A549 (cell line): Measurements from ENCODE around the gene KCNQ1OT1.

Experiments used
- CBX2 ChIP-seq: fragments of 200-600 bp; sonication (generic); IDR thresholded peaks from 2 replicates; pipeline ENCODE4 v1.6.1; 2016; ENCODE audit warnings: low read depth, mild to moderate bottlenecking, borderline replicate concordance
- CEBPB ChIP-seq, 2 experiments: fragments of >200 bp in 1 of 2; sonication (Bioruptor Twin) in 1 of 2; formaldehyde crosslinking in 1 of 2; IDR thresholded peaks; 2 replicates each; pipeline ENCODE4 v1.6.1; 2012 to 2016
- CTCF ChIP-seq: fragments of >200 bp; sonication (Bioruptor Twin); formaldehyde crosslinking; IDR thresholded peaks from 3 replicates; pipeline ENCODE4 v1.5.1; 2016
- EHMT2 ChIP-seq: fragments of 200-600 bp; sonication (generic); IDR thresholded peaks from 2 replicates; pipeline ENCODE4 v1.6.1; 2016; ENCODE audit warnings: antibody characterized with exemption, low read depth, mild to moderate bottlenecking, moderate library complexity
- NFE2L2 ChIP-seq: fragments of 150-350 bp; conservative IDR thresholded peaks from 2 replicates; pipeline ENCODE4 v1.6.1; 2014; ENCODE audit warnings: low read length
- POLR2A ChIP-seq: IDR thresholded peaks from 2 replicates; pipeline ENCODE4 v1.6.1; 2012; ENCODE audit warnings: mild to moderate bottlenecking, low read length
- RAD21 ChIP-seq, 2 experiments: fragments of >200 bp in 1 of 2; sonication (Bioruptor Twin) in 1 of 2; formaldehyde crosslinking in 1 of 2; IDR thresholded peaks in 1 of 2; conservative IDR thresholded peaks in 1 of 2; 2 replicates in 1 of 2; 3 replicates in 1 of 2; pipeline ENCODE4 v1.6.1; 2012 to 2018; ENCODE audit warnings: inconsistent platforms in 1 of 2
- SREBF2 ChIP-seq: fragments of 450-650 bp; IDR thresholded peaks from 2 replicates; pipeline ENCODE4 v1.6.1; 2014; ENCODE audit warnings: mild to moderate bottlenecking, moderate library complexity
- TP53 ChIP-seq: fragments of 250-450 bp; sonication (Bioruptor Pico); IDR thresholded peaks from 2 replicates; pipeline ENCODE4 v1.5.0; 2021; ENCODE audit warnings: mild to moderate bottlenecking, moderate library complexity
- TF ChIP-seq, protein P1 (sequence below): fragments of 200-600 bp; sonication (generic); IDR thresholded peaks from 2 replicates; pipeline ENCODE4 v1.6.1; 2016; ENCODE audit warnings: antibody characterized with exemption, mild to moderate bottlenecking, moderate library complexity

- TF ChIP-seq CTCF, result no peak
- TF ChIP-seq RAD21 (conservative IDR thresholded peaks at IDR 0.05 in 1 of 2, IDR thresholded peaks at IDR 0.05 in 1 of 2), result no peak
- TF ChIP-seq SREBF2, result no peak
- TF ChIP-seq CBX2, result no peak
- TF ChIP-seq TP53 (CRISPR knock-in tag), result no peak
- no peak for TF ChIP-seq NFE2L2
- TF ChIP-seq, protein P1, sequence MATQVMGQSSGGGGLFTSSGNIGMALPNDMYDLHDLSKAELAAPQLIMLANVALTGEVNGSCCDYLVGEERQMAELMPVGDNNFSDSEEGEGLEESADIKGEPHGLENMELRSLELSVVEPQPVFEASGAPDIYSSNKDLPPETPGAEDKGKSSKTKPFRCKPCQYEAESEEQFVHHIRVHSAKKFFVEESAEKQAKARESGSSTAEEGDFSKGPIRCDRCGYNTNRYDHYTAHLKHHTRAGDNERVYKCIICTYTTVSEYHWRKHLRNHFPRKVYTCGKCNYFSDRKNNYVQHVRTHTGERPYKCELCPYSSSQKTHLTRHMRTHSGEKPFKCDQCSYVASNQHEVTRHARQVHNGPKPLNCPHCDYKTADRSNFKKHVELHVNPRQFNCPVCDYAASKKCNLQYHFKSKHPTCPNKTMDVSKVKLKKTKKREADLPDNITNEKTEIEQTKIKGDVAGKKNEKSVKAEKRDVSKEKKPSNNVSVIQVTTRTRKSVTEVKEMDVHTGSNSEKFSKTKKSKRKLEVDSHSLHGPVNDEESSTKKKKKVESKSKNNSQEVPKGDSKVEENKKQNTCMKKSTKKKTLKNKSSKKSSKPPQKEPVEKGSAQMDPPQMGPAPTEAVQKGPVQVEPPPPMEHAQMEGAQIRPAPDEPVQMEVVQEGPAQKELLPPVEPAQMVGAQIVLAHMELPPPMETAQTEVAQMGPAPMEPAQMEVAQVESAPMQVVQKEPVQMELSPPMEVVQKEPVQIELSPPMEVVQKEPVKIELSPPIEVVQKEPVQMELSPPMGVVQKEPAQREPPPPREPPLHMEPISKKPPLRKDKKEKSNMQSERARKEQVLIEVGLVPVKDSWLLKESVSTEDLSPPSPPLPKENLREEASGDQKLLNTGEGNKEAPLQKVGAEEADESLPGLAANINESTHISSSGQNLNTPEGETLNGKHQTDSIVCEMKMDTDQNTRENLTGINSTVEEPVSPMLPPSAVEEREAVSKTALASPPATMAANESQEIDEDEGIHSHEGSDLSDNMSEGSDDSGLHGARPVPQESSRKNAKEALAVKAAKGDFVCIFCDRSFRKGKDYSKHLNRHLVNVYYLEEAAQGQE, result no peak
- TF ChIP-seq CEBPB (IDR thresholded peaks at IDR 0.05), result no peak
- TF ChIP-seq POLR2A, result no peak
- no peak for TF ChIP-seq EHMT2
Measured at GRCh38 chr11:2644844-2645778, 54.7 kb downstream of the KCNQ1OT1 start.
